Measurements from ENCODE around the gene CCDC188. TPM values are rescaled to one million over a fixed set of nuclear protein-coding genes. Genes with fewer than 3 reads are reported as not detected.

The CCDC188 gene
- total and polyA plus RNA-seq, 2 of the 4 experiments (the other 2 are of a cell fraction): 0.10 TPM; not detected in 1

DNA sequence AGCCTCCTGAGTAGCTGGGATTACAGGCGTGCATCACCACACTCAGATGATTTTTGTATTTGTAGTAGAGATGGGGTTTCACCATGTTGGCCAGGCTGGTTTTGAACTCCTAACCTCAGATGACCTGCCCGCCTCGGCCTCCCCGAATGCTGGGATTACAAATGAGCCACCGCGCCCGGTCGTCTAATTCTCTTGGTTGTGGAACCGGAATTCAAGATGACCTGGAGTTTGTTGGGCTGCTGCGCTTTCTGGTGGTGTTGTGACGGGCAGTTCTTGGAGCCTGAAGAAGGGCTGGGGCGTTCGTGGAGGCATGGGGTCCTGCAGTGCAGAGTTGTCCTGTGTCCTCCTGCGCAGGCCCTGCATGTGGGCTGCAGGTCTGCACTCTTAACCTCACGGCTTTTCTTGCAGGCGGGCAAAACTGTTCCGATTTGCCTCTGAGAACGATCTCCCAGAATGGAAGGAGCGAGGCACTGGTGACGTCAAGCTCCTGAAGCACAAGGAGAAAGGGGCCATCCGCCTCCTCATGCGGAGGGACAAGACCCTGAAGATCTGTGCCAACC is 28.9 kb downstream of the CCDC188 start:
- H3K14ac ChIP-seq (replicated peaks; ENCODE audit: low read depth, low read length): no peak overlapping the region
- H3K18ac ChIP-seq (ENCODE audit: low read depth, low read length): no peak overlapping the region
- no peak overlapping the region for H4K8ac ChIP-seq (ENCODE audit: low read depth in 2 of 2, low read length in 2 of 2)
- no peak overlapping the region for H2AK5ac ChIP-seq (ENCODE audit: low read depth, low read length)
- peaks cover 59% of the 10 kb centered on the region for H3K36me3 ChIP-seq (ENCODE audit: control insufficient read depth, insufficient read depth, low read length)
- no peak overlapping the region for H3K4ac ChIP-seq (ENCODE audit: low read depth, low read length)
- 96% methylated on average over 10 of the region's 22 CpGs; no CpG with 5 or more reads in 1 of the 2 experiments for WGBS, 2 experiments (ENCODE audit: extremely low coverage in 2 of 2, insufficient read length in 1 of 2)
- dilution Hi-C loops (cut with HindIII; ENCODE audit: low sequenced_read_pairs, unreplicated experiment) (no loop called here), intact Hi-C loops (cut with micrococcal nuclease) (no loop called here), in situ Hi-C loops (cut with MboI; ENCODE audit: low sequenced_read_pairs) (no loop called here)
- H4K20me1 ChIP-seq (ENCODE audit: insufficient read depth, low read length): peaks cover 46% of the 10 kb centered on the region
- no peak overlapping the region for H3K9ac ChIP-seq (ENCODE audit: low read depth, low read length)
- H3K9me3 ChIP-seq (ENCODE audit: control insufficient read depth, insufficient read depth, low read length): no peaks in the 10 kb centered on the region
- no peaks in the 10 kb centered on the region for H3K27me3 ChIP-seq (ENCODE audit: control insufficient read depth, insufficient read depth, low read length)
- no peak overlapping the region for H2BK20ac ChIP-seq (ENCODE audit: low read depth, low read length)
- TF ChIP-seq USF2 (IDR thresholded peaks at IDR 0.05; ENCODE audit: low read depth, low read length) (no peak), RCOR1 (IDR thresholded peaks at IDR 0.05; ENCODE audit: insufficient replicate concordance, low read length) (no peak), BHLHE40 (IDR thresholded peaks at IDR 0.05; ENCODE audit: low read depth, low read length) (no peak), SMC3 (IDR thresholded peaks at IDR 0.05; ENCODE audit: low read depth, low read length) (no peak), RFX5 (IDR thresholded peaks at IDR 0.05; ENCODE audit: low read depth, low read length) (no peak), NFE2L2 (IDR thresholded peaks at IDR 0.05; ENCODE audit: low read depth, low read length) (no peak), FOS (IDR thresholded peaks at IDR 0.05; ENCODE audit: low read depth, low read length) (no peak), CEBPB (IDR thresholded peaks at IDR 0.05; ENCODE audit: low read depth, low read length) (no peak), MAZ (IDR thresholded peaks at IDR 0.05; ENCODE audit: borderline replicate concordance, low read depth, low read length) (no peak), MXI1 (IDR thresholded peaks at IDR 0.05; ENCODE audit: borderline replicate concordance, low read depth, low read length) (no peak), CHD1 (IDR thresholded peaks at IDR 0.05; ENCODE audit: low read depth, low read length) (no peak), POLR2A (IDR thresholded peaks at IDR 0.05; ENCODE audit: low read depth, low read length) (no peak), ELK1 (IDR thresholded peaks at IDR 0.05; ENCODE audit: borderline replicate concordance, low read depth, low read length) (no peak)
- TF ChIP-seq, protein P1, sequence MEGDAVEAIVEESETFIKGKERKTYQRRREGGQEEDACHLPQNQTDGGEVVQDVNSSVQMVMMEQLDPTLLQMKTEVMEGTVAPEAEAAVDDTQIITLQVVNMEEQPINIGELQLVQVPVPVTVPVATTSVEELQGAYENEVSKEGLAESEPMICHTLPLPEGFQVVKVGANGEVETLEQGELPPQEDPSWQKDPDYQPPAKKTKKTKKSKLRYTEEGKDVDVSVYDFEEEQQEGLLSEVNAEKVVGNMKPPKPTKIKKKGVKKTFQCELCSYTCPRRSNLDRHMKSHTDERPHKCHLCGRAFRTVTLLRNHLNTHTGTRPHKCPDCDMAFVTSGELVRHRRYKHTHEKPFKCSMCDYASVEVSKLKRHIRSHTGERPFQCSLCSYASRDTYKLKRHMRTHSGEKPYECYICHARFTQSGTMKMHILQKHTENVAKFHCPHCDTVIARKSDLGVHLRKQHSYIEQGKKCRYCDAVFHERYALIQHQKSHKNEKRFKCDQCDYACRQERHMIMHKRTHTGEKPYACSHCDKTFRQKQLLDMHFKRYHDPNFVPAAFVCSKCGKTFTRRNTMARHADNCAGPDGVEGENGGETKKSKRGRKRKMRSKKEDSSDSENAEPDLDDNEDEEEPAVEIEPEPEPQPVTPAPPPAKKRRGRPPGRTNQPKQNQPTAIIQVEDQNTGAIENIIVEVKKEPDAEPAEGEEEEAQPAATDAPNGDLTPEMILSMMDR (conservative IDR thresholded peaks at IDR 0.05; ENCODE audit: low read depth, low read length): no peak
- H2BK120ac ChIP-seq (ENCODE audit: low read depth, low read length): no peak overlapping the region
- no peak overlapping the region for H2AK9ac ChIP-seq (replicated peaks; ENCODE audit: low read depth, low read length, poor library complexity)
- H3K23ac ChIP-seq (ENCODE audit: low read depth, low read length): no peak overlapping the region
- H3K4me1 ChIP-seq (ENCODE audit: control insufficient read depth, insufficient read depth, low read length): peaks cover 3% of the 10 kb centered on the region
- BruUV-seq (replicated peaks): no TSS peak
- H3K79me1 ChIP-seq (ENCODE audit: low read depth in 1 of 2, low read length in 2 of 2): peaks cover 8 to 39% of the 10 kb centered on the region in 2 experiments
- no peak overlapping the region for H2BK15ac ChIP-seq (ENCODE audit: low read depth, low read length)
- no peak overlapping the region for H3K4me2 ChIP-seq (ENCODE audit: low read depth, low read length)
- POLR2A ChIA-PET (ENCODE audit: unreplicated experiment): no interaction called here
- CTCF ChIA-PET: no interaction called here
- no peak overlapping the region for H2BK5ac ChIP-seq (ENCODE audit: low read depth, low read length, poor library complexity, severe bottlenecking)
- no peak overlapping the region for H3K27ac ChIP-seq (ENCODE audit: insufficient read depth, low read length)
- no peak overlapping the region for H3K56ac ChIP-seq (ENCODE audit: extremely low read depth, insufficient read depth, low read length)
- H3K9me1 ChIP-seq (ENCODE audit: insufficient read depth, low read length): peaks cover 6% of the 10 kb centered on the region; the same call in 1 of the 2 replicates
- ATAC-seq (ENCODE audit: low read depth) (no peak), DNase-seq (no peak)
- H3K4me3 ChIP-seq (ENCODE audit: insufficient read depth, low read depth, low read length): no peak overlapping the region
- H2AFZ ChIP-seq (replicated peaks; ENCODE audit: low read length, poor library complexity): no peak overlapping the region
- H4K91ac ChIP-seq (ENCODE audit: insufficient read depth, low read depth, low read length): no peak overlapping the region
- no peak overlapping the region for H4K5ac ChIP-seq (ENCODE audit: low read depth, low read length)
